ENCODE measurements around the gene ERICH6B.

- TF ChIP-seq POLR2A (IDR thresholded peaks at IDR 0.05): no peak
- TF ChIP-seq, protein P1, sequence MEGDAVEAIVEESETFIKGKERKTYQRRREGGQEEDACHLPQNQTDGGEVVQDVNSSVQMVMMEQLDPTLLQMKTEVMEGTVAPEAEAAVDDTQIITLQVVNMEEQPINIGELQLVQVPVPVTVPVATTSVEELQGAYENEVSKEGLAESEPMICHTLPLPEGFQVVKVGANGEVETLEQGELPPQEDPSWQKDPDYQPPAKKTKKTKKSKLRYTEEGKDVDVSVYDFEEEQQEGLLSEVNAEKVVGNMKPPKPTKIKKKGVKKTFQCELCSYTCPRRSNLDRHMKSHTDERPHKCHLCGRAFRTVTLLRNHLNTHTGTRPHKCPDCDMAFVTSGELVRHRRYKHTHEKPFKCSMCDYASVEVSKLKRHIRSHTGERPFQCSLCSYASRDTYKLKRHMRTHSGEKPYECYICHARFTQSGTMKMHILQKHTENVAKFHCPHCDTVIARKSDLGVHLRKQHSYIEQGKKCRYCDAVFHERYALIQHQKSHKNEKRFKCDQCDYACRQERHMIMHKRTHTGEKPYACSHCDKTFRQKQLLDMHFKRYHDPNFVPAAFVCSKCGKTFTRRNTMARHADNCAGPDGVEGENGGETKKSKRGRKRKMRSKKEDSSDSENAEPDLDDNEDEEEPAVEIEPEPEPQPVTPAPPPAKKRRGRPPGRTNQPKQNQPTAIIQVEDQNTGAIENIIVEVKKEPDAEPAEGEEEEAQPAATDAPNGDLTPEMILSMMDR (IDR thresholded peaks at IDR 0.05): no peak
Measured at GRCh38 chr13:45627656-45628055, 12.1 kb upstream of the ERICH6B start.

All from stomach (tissue), 4 donors.